Karpas-422 (cell line): ENCODE measurements around the gene ENDOV. TPM values are rescaled to one million over a fixed set of nuclear protein-coding genes. Genes with fewer than 3 reads are reported as not detected.
A peak's percentile ranks its signal among the peaks of the same experiment; 100 is the strongest.

Source experiments
- DNase-seq: peaks from one replicate; pipeline ENCODE4 v3.0.0-alpha.2; 2015
- H2AFZ ChIP-seq: fragments of 200-600 bp; sonication (generic); 2 replicates; pipeline ENCODE4 v1.6.1; 2014; ENCODE audit warnings: antibody characterized with exemption, low read length, mixed read lengths
- H3K27ac ChIP-seq: fragments of 200-600 bp; sonication (generic); 2 replicates; pipeline ENCODE4 v1.5.1; 2014; ENCODE audit warnings: mild to moderate bottlenecking, low read length, moderate library complexity
- H3K27me3 ChIP-seq: fragments of 200-600 bp; sonication (generic); 2 replicates; pipeline ENCODE4 v1.6.1; 2014; ENCODE audit warnings: low read length, mixed read lengths
- H3K36me3 ChIP-seq: fragments of 200-600 bp; sonication (generic); 2 replicates; pipeline ENCODE4 v1.6.1; 2014; ENCODE audit warnings: low read length, mixed read lengths; ENCODE audit not compliant: insufficient read depth
- H3K4me1 ChIP-seq: fragments of 200-600 bp; sonication (generic); 2 replicates; pipeline ENCODE4 v1.6.1; 2014; ENCODE audit warnings: mild to moderate bottlenecking, low read length, mixed read lengths
- H3K4me2 ChIP-seq: fragments of 200-600 bp; sonication (generic); 2 replicates; pipeline ENCODE4 v1.6.1; 2014; ENCODE audit warnings: low read length, low read depth, mild to moderate bottlenecking; ENCODE audit not compliant: poor library complexity, severe bottlenecking
- H3K4me3 ChIP-seq: fragments of 200-600 bp; sonication (generic); 2 replicates; pipeline ENCODE4 v1.5.1; 2014; ENCODE audit warnings: mild to moderate bottlenecking, antibody characterized with exemption, low read length, mixed read lengths
- H3K79me2 ChIP-seq: fragments of 200-600 bp; sonication (generic); 2 replicates; pipeline ENCODE4 v1.6.1; 2014; ENCODE audit warnings: mild to moderate bottlenecking, low read length, mixed read lengths
- H3K9ac ChIP-seq: fragments of 200-600 bp; sonication (generic); 2 replicates; pipeline ENCODE4 v1.6.0; 2014; ENCODE audit warnings: low read length
- H3K9me2 ChIP-seq: fragments of 200-600 bp; sonication (generic), shearing (Covaris generic); replicated peaks from 2 replicates; pipeline ENCODE4 v1.6.0; 2014; ENCODE audit warnings: mild to moderate bottlenecking, low read length, moderate library complexity; ENCODE audit not compliant: insufficient read depth
- H3K9me3 ChIP-seq: fragments of 300-700, 200-600 bp; sonication (generic); 2 replicates; pipeline ENCODE4 v1.6.1; 2014; ENCODE audit warnings: low read length, mixed read lengths
- H4K20me1 ChIP-seq: fragments of 200-600 bp; sonication (generic); 2 replicates; pipeline ENCODE4 v1.6.1; 2014; ENCODE audit warnings: mild to moderate bottlenecking, antibody characterized with exemption, low read length, low read depth; ENCODE audit not compliant: insufficient read depth
- total RNA-seq: library from RNA; depleted of rRNA; stranded (reverse); fragments of >200 nt; shearing (Covaris generic); gene quantifications from 2 replicates; pipeline ENCODE4 v1.2.3, GENCODE V29; 2014; ENCODE audit warnings: low replicate concordance

Gene ENDOV
- total RNA-seq, 1 experiment from 2014 or later, result 22.7 TPM

- Histone ChIP-seq H3K79me2 (no peaks in the 10 kb centered on the region), H3K4me3 (no peak overlapping the region), H3K4me2 (no peak overlapping the region), H3K27ac (no peak overlapping the region), H3K9ac (no peak overlapping the region), H3K4me1 (no peaks in the 10 kb centered on the region), H3K27me3 (no peaks in the 10 kb centered on the region), H2AFZ (no peak overlapping the region), H3K9me3 (no peaks in the 10 kb centered on the region), H3K9me2 (no peaks in the 10 kb centered on the region), H4K20me1 (no peaks in the 10 kb centered on the region), H3K36me3 (no peaks in the 10 kb centered on the region)
- no peak for DNase-seq
These were observed 32.0 kb upstream of the ENDOV start for GRCh38 chr17:80382956-80383355.

GRCh38 chr17:80384078-80384960 is 30.6 kb upstream of the ENDOV start:
- Histone ChIP-seq H2AFZ (no peak overlapping the region), H4K20me1 (no peaks in the 10 kb centered on the region), H3K4me2 (no peak overlapping the region), H3K36me3 (no peaks in the 10 kb centered on the region), H3K4me3 (no peak overlapping the region), H3K9me2 (no peaks in the 10 kb centered on the region), H3K9ac (no peak overlapping the region), H3K27ac (no peak overlapping the region), H3K9me3 (no peaks in the 10 kb centered on the region), H3K27me3 (no peaks in the 10 kb centered on the region), H3K4me1 (no peaks in the 10 kb centered on the region), H3K79me2 (no peaks in the 10 kb centered on the region)
- DNase-seq, result no peak

GRCh38 chr17:80385046-80385445 is 29.9 kb upstream of the ENDOV start:
- Histone ChIP-seq H3K9ac (no peak overlapping the region), H3K9me2 (no peaks in the 10 kb centered on the region), H3K27me3 (no peaks in the 10 kb centered on the region), H3K4me2 (no peak overlapping the region), H3K4me3 (no peak overlapping the region), H3K4me1 (no peaks in the 10 kb centered on the region), H3K36me3 (no peaks in the 10 kb centered on the region), H3K9me3 (no peaks in the 10 kb centered on the region), H3K79me2 (no peaks in the 10 kb centered on the region), H2AFZ (no peak overlapping the region), H4K20me1 (no peaks in the 10 kb centered on the region), H3K27ac (no peak overlapping the region)
- DNase-seq, result peak; percentile 24

DNA sequence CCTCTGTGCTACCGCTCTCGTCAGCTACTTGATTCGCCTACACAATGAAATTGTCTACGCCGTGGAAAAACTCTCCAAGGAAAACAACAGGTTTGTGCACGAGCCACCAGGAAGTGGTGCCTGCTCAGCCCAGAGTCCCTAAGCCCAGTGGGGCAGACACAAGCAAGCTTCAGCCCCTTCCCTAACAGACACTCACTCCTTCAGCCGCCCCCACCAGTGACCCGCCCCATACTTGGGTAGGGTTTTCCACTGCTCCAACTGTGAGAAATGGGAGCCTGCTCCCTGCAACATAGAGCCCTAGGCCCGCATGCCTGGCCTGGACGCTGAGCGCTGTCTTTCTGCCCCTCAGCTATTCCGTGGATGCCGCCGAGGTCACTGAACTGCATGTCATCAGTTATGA is 28.6 kb upstream of the ENDOV start:
- H4K20me1 ChIP-seq, result no peaks in the 10 kb centered on the region
- H3K4me3 ChIP-seq, result no peak overlapping the region
- DNase-seq, result no peak
- no peaks in the 10 kb centered on the region for H3K9me2 ChIP-seq
- no peaks in the 10 kb centered on the region for H3K79me2 ChIP-seq
- no peak overlapping the region for H3K4me2 ChIP-seq
- no peak overlapping the region for H2AFZ ChIP-seq
- H3K27ac ChIP-seq, result no peak overlapping the region
- no peaks in the 10 kb centered on the region for H3K4me1 ChIP-seq
- H3K9ac ChIP-seq, result no peak overlapping the region
- no peaks in the 10 kb centered on the region for H3K36me3 ChIP-seq
- H3K9me3 ChIP-seq, result no peaks in the 10 kb centered on the region
- H3K27me3 ChIP-seq, result no peaks in the 10 kb centered on the region

DNA sequence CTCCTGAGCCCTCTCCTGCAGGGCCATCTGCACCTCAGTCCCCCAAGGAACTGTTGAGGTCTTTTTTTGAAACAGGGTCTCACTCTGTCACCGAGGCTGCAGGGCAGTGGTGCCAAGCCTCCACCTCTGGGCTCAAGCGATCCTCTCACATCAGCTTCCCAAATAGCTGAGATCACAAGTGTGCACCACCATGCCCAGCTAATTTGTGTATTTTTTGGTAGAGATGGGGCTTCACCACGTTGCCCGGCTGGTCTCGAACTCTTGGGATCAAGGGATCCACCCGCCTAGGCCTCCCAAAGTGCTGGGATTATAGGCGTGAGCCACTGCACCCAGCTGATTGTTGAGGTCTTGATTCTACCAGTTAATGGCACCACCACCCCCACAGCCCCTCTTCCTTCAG is 27.9 kb upstream of the ENDOV start:
- H3K4me2 ChIP-seq, result no peak overlapping the region
- H4K20me1 ChIP-seq, result no peaks in the 10 kb centered on the region
- no peaks in the 10 kb centered on the region for H3K4me1 ChIP-seq
- DNase-seq, result no peak
- H3K9ac ChIP-seq, result no peak overlapping the region
- H3K36me3 ChIP-seq, result no peaks in the 10 kb centered on the region
- H3K27ac ChIP-seq, result no peak overlapping the region
- H2AFZ ChIP-seq, result no peak overlapping the region
- no peaks in the 10 kb centered on the region for H3K27me3 ChIP-seq
- H3K9me3 ChIP-seq, result no peaks in the 10 kb centered on the region
- no peak overlapping the region for H3K4me3 ChIP-seq
- no peaks in the 10 kb centered on the region for H3K79me2 ChIP-seq
- H3K9me2 ChIP-seq, result no peaks in the 10 kb centered on the region

DNA sequence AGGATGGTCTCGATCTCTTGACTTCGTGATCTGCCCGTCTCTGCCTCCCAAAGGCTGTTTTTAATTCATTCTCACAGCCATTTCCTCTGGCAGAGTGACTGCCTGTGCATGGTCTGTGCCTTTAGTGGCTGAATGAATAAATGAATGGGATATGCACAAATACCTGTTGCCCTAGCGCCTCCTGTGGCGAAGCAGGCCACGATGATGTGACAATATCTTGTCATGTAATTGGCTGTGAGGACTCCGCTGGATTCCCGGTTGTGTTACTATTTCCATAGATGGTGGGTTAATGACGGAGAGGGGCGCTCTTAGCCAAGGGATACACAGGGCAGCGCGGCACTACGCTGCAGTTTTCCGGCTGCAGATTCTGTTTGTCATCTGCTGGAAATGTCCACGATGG is 26.8 kb upstream of the ENDOV start:
- Histone ChIP-seq H2AFZ (no peak overlapping the region), H3K36me3 (no peaks in the 10 kb centered on the region), H3K9ac (no peak overlapping the region), H3K4me1 (no peaks in the 10 kb centered on the region), H4K20me1 (no peaks in the 10 kb centered on the region), H3K9me2 (no peaks in the 10 kb centered on the region), H3K79me2 (no peaks in the 10 kb centered on the region), H3K9me3 (no peaks in the 10 kb centered on the region), H3K4me3 (no peak overlapping the region), H3K4me2 (no peak overlapping the region), H3K27ac (no peak overlapping the region), H3K27me3 (no peaks in the 10 kb centered on the region)
- peak; percentile 17 for DNase-seq

DNA sequence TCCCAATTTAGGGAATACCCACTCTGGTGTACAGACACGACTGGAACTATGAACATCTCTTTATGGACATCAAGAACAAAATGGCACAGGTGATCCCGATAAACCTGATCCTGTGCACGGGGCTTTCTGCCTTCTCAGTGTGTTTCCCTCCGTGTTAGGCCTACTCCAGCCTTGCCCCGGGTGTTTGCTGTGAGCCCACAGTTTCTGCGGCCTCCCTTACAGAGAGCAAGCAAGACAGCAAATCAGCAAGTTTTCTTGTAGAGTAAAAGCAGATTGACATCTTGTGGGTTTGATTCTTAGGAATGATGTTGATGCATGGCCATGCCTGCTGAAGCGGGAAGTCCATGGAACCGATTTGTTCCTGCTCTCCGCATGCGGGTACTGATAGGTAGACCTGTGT is 26.4 kb upstream of the ENDOV start:
- Histone ChIP-seq H3K9ac (no peak overlapping the region), H4K20me1 (no peaks in the 10 kb centered on the region), H3K27ac (no peak overlapping the region), H3K9me3 (no peaks in the 10 kb centered on the region), H3K27me3 (no peaks in the 10 kb centered on the region), H2AFZ (no peak overlapping the region), H3K9me2 (no peaks in the 10 kb centered on the region), H3K36me3 (no peaks in the 10 kb centered on the region), H3K4me2 (no peak overlapping the region), H3K4me3 (no peak overlapping the region), H3K79me2 (no peaks in the 10 kb centered on the region), H3K4me1 (no peaks in the 10 kb centered on the region)
- peak; percentile 26 for DNase-seq

DNA sequence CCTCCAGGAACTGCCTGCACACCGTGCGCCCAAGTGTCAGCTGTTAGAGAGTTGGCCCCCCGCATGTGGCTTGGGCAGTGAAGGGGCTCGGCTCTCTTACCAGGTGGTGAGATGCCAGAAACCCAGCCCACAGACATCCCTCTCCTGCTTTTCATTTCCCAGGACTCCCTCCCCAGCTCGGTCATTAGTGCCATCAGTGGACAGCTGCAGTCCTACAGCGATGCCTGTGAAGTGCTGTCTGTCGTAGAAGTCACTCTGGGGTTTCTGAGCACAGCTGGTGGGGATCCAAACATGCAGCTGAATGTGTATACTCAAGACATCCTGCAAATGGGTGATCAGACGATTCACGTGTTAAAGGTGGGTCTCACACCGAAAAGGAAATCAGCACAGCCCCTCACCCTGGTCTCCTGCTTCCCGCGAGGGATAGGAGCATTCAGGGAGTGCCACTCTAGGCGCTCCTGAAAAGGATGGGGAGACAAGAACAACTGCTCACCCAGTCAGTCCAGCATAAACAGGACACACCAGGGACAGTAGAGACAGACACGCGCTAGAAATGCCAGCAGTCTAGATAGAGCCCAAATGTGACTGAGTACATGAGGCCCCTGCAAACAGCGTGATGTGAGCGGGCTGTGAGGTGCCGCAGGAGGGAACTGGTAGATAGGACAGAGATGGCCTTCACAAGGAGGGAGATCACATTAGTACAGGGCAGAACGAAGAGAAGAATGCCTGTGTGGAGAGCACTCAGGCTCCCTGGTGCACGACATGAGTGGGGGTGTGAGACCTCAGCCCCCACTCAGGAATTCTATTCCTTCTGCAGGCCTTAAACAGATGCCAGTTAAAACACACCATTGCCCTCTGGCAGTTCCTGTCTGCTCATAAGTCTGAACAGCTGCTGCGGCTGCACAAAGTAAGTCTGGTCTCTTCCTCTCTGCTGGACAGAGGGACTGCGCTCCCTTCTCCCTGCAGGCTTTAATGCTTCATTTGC is 25.7 kb upstream of the ENDOV start:
- H2AFZ ChIP-seq, result no peak overlapping the region
- DNase-seq, result peak; percentile 28
- no peaks in the 10 kb centered on the region for H4K20me1 ChIP-seq
- no peaks in the 10 kb centered on the region for H3K36me3 ChIP-seq
- H3K4me1 ChIP-seq, result no peaks in the 10 kb centered on the region
- H3K9me2 ChIP-seq, result no peaks in the 10 kb centered on the region
- H3K4me2 ChIP-seq, result no peak overlapping the region
- H3K4me3 ChIP-seq, result no peak overlapping the region
- no peaks in the 10 kb centered on the region for H3K27me3 ChIP-seq
- no peaks in the 10 kb centered on the region for H3K9me3 ChIP-seq
- H3K9ac ChIP-seq, result no peak overlapping the region
- no peaks in the 10 kb centered on the region for H3K79me2 ChIP-seq
- no peak overlapping the region for H3K27ac ChIP-seq
